ENCODE measurements around the gene NR1D1. TPM values are rescaled to one million over a fixed set of nuclear protein-coding genes. Genes with fewer than 3 reads are reported as not detected.
A peak's percentile ranks its signal among the peaks of the same experiment; 100 is the strongest.

The NR1D1 gene
- total and polyA plus RNA-seq, 2 of the 13 experiments (the other 11 are each of a cell fraction or from before 2014, with no cell fraction given) = 2.1 to 2.7 TPM

DNA sequence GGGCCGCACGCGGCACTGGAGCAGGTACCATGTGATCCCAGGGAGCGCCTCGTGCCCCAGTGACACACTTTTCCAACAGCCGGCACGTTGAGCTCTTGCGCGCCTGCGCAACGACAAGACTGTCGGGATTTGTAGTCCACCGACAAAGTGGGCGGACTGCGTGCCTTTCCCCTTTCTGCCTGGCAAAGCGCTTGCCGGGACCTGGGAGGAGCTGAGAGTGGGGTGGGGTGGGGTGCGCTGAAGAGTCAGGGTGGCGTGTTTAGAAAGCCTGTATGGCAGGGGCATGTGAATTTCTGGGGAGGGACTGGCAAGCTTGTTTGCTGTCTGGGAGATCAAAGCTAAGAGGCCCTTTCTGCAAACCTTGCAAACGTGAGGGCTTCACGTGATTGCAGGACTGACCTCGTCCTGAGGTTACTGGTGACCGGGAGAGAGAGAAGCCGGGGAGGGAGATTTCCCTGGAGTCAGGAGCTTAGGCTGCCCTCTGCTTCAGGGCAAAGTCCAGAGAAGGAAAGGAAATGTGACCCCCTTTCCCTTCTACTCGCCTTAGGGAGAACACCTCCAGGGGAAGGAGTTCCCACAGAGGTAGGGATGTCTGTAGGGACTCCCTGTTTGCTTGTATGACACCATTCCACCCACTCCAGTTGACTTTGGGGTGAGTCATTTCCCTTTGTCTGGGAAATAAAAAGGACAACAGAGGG lies 429 bp upstream of the NR1D1 start (continued):
- peak; percentile 98 for TF ChIP-seq ERF (CRISPR knock-in tag; IDR thresholded peaks at IDR 0.05)
- peak; percentile 100 for TF ChIP-seq NCOR1 (IDR thresholded peaks at IDR 0.05; ENCODE audit: borderline replicate concordance, low read length)
- no peak for TF ChIP-seq CENPX (CRISPR knock-in tag; IDR thresholded peaks at IDR 0.05)
- peak; percentile 97 for TF ChIP-seq MTA1 (CRISPR knock-in tag; IDR thresholded peaks at IDR 0.05; ENCODE audit: borderline replicate concordance)
- TF ChIP-seq, protein P1, sequence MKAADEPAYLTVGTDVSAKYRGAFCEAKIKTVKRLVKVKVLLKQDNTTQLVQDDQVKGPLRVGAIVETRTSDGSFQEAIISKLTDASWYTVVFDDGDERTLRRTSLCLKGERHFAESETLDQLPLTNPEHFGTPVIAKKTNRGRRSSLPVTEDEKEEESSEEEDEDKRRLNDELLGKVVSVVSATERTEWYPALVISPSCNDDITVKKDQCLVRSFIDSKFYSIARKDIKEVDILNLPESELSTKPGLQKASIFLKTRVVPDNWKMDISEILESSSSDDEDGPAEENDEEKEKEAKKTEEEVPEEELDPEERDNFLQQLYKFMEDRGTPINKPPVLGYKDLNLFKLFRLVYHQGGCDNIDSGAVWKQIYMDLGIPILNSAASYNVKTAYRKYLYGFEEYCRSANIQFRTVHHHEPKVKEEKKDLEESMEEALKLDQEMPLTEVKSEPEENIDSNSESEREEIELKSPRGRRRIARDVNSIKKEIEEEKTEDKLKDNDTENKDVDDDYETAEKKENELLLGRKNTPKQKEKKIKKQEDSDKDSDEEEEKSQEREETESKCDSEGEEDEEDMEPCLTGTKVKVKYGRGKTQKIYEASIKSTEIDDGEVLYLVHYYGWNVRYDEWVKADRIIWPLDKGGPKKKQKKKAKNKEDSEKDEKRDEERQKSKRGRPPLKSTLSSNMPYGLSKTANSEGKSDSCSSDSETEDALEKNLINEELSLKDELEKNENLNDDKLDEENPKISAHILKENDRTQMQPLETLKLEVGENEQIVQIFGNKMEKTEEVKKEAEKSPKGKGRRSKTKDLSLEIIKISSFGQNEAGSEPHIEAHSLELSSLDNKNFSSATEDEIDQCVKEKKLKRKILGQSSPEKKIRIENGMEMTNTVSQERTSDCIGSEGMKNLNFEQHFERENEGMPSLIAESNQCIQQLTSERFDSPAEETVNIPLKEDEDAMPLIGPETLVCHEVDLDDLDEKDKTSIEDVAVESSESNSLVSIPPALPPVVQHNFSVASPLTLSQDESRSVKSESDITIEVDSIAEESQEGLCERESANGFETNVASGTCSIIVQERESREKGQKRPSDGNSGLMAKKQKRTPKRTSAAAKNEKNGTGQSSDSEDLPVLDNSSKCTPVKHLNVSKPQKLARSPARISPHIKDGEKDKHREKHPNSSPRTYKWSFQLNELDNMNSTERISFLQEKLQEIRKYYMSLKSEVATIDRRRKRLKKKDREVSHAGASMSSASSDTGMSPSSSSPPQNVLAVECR (CRISPR knock-in tag; IDR thresholded peaks at IDR 0.05; ENCODE audit: borderline replicate concordance) = peak; percentile 95
- TF ChIP-seq, protein P2, sequence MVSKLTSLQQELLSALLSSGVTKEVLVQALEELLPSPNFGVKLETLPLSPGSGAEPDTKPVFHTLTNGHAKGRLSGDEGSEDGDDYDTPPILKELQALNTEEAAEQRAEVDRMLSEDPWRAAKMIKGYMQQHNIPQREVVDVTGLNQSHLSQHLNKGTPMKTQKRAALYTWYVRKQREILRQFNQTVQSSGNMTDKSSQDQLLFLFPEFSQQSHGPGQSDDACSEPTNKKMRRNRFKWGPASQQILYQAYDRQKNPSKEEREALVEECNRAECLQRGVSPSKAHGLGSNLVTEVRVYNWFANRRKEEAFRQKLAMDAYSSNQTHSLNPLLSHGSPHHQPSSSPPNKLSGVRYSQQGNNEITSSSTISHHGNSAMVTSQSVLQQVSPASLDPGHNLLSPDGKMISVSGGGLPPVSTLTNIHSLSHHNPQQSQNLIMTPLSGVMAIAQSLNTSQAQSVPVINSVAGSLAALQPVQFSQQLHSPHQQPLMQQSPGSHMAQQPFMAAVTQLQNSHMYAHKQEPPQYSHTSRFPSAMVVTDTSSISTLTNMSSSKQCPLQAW (CRISPR knock-in tag; IDR thresholded peaks at IDR 0.05) = peak; percentile 89
- no peak for TF ChIP-seq WIZ (CRISPR knock-in tag; IDR thresholded peaks at IDR 0.05)
- peak; percentile 87; the same call in 1 of the 2 replicates for TF ChIP-seq ZNF367 (CRISPR knock-in tag; IDR thresholded peaks at IDR 0.05; ENCODE audit: borderline replicate concordance)
- no peak for TF ChIP-seq NR3C1 (CRISPR knock-in tag; IDR thresholded peaks at IDR 0.05)
- TF ChIP-seq IRX3 (CRISPR knock-in tag; IDR thresholded peaks at IDR 0.05; ENCODE audit: borderline replicate concordance, low read depth) = peak; percentile 96; the same call in 1 of the 2 replicates
- TF ChIP-seq ZNF776 (CRISPR knock-in tag; IDR thresholded peaks at IDR 0.05) = peak; percentile 85
- no peak for TF ChIP-seq JARID2 (CRISPR knock-in tag; IDR thresholded peaks at IDR 0.05; ENCODE audit: insufficient replicate concordance)
- no peak for TF ChIP-seq ZNF207 (IDR thresholded peaks at IDR 0.05; ENCODE audit: borderline replicate concordance)
- no peak; the same call in none of the 2 replicates for TF ChIP-seq SP2 (CRISPR knock-in tag; IDR thresholded peaks at IDR 0.05)
- TF ChIP-seq CENPT (CRISPR knock-in tag; IDR thresholded peaks at IDR 0.05; ENCODE audit: low read depth) = peak; percentile 88
- peak; percentile 93 for TF ChIP-seq PCBP1 (IDR thresholded peaks at IDR 0.05; ENCODE audit: borderline replicate concordance, low read depth, low read length)
- TF ChIP-seq ZNF136 (CRISPR knock-in tag; IDR thresholded peaks at IDR 0.05; ENCODE audit: low read depth) = peak; percentile 99; the same call in 1 of the 2 replicates
- peak; percentile 86 for TF ChIP-seq TCF7L2 (IDR thresholded peaks at IDR 0.05; ENCODE audit: low read depth, low read length)
- peak; percentile 99 for TF ChIP-seq KDM5B (CRISPR knock-in tag; IDR thresholded peaks at IDR 0.05; ENCODE audit: borderline replicate concordance)
- no peak for TF ChIP-seq SRSF4 (IDR thresholded peaks at IDR 0.05; ENCODE audit: low read depth, low read length, poor library complexity, severe bottlenecking)
- TF ChIP-seq NFRKB (IDR thresholded peaks at IDR 0.05) = no peak
- peak; percentile 44 for TF ChIP-seq FOXP1 (IDR thresholded peaks at IDR 0.05)
- TF ChIP-seq FOXP1 (CRISPR knock-in tag; IDR thresholded peaks at IDR 0.05) = peak; percentile 61; the same call in 1 of the 2 replicates
- TF ChIP-seq GTF3A (CRISPR knock-in tag; conservative IDR thresholded peaks at IDR 0.05) = peak; percentile 88; the same call in 1 of the 2 replicates
